Tibial nerve (tissue), 4 donors: Measurements from ENCODE around the gene HNRNPLL. TPM values are rescaled to one million over a fixed set of nuclear protein-coding genes. Genes with fewer than 3 reads are reported as not detected.

Experiments used
- DNase-seq, 2 donors: peaks; one replicate each; pipeline ENCODE4 v3.0.0-alpha.2; 2019; ENCODE audit warnings: low spot score in 2 of 2
- H3K27ac ChIP-seq, 4 donors: fragments of 200-600 bp; sonication (generic) in 3 of 4; one replicate each; pipeline ENCODE4 v1.5.1; 2017 to 2019; ENCODE audit warnings: mild to moderate bottlenecking in 1 of 4
- H3K27me3 ChIP-seq, 2 donors: fragments of 200-600 bp; sonication (generic) in 1 of 2; one replicate each; pipeline versions ENCODE4 v1.5.1 to v1.6.0; 2017 to 2019
- H3K36me3 ChIP-seq, 3 donors: fragments of 200-600 bp; sonication (generic); one replicate each; pipeline ENCODE4 v1.5.1; 2018 to 2019
- H3K4me1 ChIP-seq, 4 donors: fragments of 200-600 bp; sonication (generic) in 3 of 4; one replicate each; pipeline ENCODE4 v1.5.1; 2017 to 2019
- H3K4me3 ChIP-seq, 4 donors: fragments of 200-600 bp; sonication (generic) in 3 of 4; one replicate each; pipeline ENCODE4 v1.5.1; 2017 to 2019; ENCODE audit warnings: mild to moderate bottlenecking in 1 of 4, moderate library complexity in 1 of 4
- H3K9me3 ChIP-seq, 4 donors: fragments of 200-600 bp; sonication (generic) in 3 of 4; one replicate each; pipeline ENCODE4 v1.5.1; 2017 to 2019
- EP300 ChIP-seq, 2 donors: sonication (generic); formaldehyde crosslinking; IDR thresholded peaks; one replicate each; pipeline ENCODE4 v1.6.1; 2017; ENCODE audit warnings: antibody characterized with exemption in 2 of 2, mild to moderate bottlenecking in 1 of 2
- POLR2A ChIP-seq, 2 donors: fragments of 450-650 bp; IDR thresholded peaks; one replicate each; pipeline ENCODE4 v1.6.1; 2017; ENCODE audit warnings: antibody characterized with exemption in 2 of 2, mild to moderate bottlenecking in 2 of 2, moderate library complexity in 2 of 2
- WGBS, 2 donors: methylation state at CpG; one replicate each; pipeline ENCODE4 v1.1.5; 2018; 5-methylcytosine and 5-hydroxymethylcytosine counted together
- total RNA-seq, 4 donors: library from RNA; depleted of rRNA; stranded (reverse); fragments of >200 nt; gene quantifications; one replicate each; pipeline ENCODE4 v1.1.0, GENCODE V29; 2016
- TF ChIP-seq, protein P1 (sequence below), 5 experiments: fragments of 200-600 bp in 3 of 5; fragments of 450-650 bp in 2 of 5; sonication (generic) in 3 of 5; IDR thresholded peaks; one replicate each; pipeline ENCODE4 v1.5.1; 2016 to 2019; ENCODE audit warnings: antibody characterized with exemption in 5 of 5, mild to moderate bottlenecking in 3 of 5, moderate library complexity in 2 of 5

The HNRNPLL gene
- total RNA-seq, 4 donors from 2014 or later: 49.5 to 62.5 (median 53.5) TPM

DNA sequence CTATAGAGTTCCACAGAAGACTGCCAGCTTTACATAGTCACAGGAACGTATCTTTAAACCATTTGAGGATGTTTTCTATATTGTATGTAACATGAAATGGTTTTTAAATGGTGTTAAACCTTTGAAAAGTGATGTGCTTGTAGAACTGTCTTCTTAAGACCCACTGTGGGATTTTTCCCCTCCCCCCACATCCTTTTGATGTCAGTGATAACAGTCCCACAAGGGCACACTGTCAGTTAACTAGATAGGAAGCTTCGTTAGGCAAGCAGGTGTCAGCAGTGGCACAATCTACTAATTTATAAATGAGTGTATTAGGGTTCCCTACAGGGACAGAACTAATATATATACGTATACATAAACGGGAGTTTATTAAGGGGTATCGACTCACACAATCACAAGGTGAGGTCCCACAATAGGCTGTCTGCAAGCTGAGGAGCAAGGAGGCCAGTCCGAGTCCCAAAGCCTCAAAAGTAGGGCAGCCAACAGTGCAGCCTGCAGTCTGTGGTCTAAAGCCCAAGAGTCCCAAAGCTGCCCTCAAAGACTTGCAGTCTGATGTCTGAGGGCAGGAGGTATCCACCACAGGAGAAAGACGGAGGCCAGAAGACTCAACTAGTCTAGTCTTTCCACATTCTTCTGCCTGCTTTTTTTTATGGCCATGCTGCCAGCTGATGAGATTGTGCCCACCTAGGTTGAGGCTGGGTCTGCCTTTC lies 23.8 kb upstream of the HNRNPLL start:
- WGBS, 2 donors: 83 to 87% methylated on average over 7 of the region's 7 CpGs
- TF ChIP-seq POLR2A (IDR thresholded peaks at IDR 0.05) (no peak), EP300 (IDR thresholded peaks at IDR 0.05) (no peak)
- TF ChIP-seq, protein P1, sequence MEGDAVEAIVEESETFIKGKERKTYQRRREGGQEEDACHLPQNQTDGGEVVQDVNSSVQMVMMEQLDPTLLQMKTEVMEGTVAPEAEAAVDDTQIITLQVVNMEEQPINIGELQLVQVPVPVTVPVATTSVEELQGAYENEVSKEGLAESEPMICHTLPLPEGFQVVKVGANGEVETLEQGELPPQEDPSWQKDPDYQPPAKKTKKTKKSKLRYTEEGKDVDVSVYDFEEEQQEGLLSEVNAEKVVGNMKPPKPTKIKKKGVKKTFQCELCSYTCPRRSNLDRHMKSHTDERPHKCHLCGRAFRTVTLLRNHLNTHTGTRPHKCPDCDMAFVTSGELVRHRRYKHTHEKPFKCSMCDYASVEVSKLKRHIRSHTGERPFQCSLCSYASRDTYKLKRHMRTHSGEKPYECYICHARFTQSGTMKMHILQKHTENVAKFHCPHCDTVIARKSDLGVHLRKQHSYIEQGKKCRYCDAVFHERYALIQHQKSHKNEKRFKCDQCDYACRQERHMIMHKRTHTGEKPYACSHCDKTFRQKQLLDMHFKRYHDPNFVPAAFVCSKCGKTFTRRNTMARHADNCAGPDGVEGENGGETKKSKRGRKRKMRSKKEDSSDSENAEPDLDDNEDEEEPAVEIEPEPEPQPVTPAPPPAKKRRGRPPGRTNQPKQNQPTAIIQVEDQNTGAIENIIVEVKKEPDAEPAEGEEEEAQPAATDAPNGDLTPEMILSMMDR (IDR thresholded peaks at IDR 0.05): no peak
- DNase-seq: no peak
- H3K36me3 ChIP-seq: no peaks in the 10 kb centered on the region
- H3K27ac ChIP-seq: no peak overlapping the region
- H3K9me3 ChIP-seq: peaks cover 0 to 5% (median 0%) of the 10 kb centered on the region in 4 donors
- no peaks in the 10 kb centered on the region for H3K4me1 ChIP-seq
- no peak overlapping the region for H3K4me3 ChIP-seq
- no peaks in the 10 kb centered on the region for H3K27me3 ChIP-seq

DNA sequence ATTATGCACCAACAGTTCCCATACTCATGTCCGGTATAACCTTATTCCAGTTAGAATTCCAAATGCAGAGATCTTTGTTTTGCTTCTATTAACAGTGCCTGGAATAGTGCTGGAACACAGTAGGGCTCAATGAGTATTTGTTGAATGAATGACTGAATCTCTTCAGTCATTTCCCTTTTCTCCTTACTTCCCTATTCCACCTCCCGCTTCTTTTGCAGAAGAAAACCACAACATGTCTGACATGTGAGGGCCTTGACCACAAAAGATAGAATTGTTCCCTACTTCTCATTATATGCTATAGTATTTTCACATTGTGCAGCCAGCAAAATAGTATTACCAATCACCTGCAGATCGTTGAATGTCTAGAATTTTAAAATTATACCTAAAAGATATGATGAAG lies 19.5 kb upstream of the HNRNPLL start:
- no peaks in the 10 kb centered on the region for H3K27me3 ChIP-seq
- no peaks in the 10 kb centered on the region for H3K36me3 ChIP-seq
- no peaks in the 10 kb centered on the region for H3K9me3 ChIP-seq
- peaks cover 0 to 15% (median 3%) of the 10 kb centered on the region in 4 donors for H3K4me1 ChIP-seq
- H3K4me3 ChIP-seq: no peak overlapping the region
- 78 to 83% methylated on average over 3 of the region's 3 CpGs for WGBS, 2 donors
- DNase-seq: peak in 1 of 2 donors; percentile 34
- TF ChIP-seq, protein P1 (IDR thresholded peaks at IDR 0.05): no peak
- peak in 1 of 2 donors; percentile 64 for TF ChIP-seq EP300 (IDR thresholded peaks at IDR 0.05)
- no peak overlapping the region for H3K27ac ChIP-seq

DNA sequence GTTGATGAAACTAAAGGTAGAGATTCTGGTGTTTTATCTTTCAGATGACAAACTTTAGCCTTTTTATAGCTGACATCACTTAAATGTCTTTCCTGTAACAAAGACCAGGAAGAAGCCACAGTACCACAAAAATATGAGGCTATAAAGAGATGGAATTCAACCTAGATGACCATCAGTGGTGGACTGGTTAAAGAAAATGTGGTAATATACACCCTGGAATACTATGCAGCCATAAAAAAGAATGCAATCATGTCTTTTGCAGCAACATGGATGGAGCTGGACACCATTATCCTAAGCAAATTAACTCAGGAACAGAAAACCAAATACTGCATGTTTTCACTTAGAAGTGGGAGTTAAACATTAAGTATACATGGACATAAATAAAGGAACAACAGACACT lies 18.3 kb upstream of the HNRNPLL start:
- Histone ChIP-seq H3K4me3 (no peak overlapping the region), H3K9me3 (no peaks in the 10 kb centered on the region), H3K27me3 (no peaks in the 10 kb centered on the region), H3K27ac (no peak overlapping the region), H3K36me3 (no peaks in the 10 kb centered on the region), H3K4me1 (peaks cover 0 to 15% (median 3%) of the 10 kb centered on the region in 4 donors)
- no peak for DNase-seq
- TF ChIP-seq, protein P1 (IDR thresholded peaks at IDR 0.05): no peak
- TF ChIP-seq EP300 (IDR thresholded peaks at IDR 0.05) (no peak), POLR2A (IDR thresholded peaks at IDR 0.05) (no peak)

DNA sequence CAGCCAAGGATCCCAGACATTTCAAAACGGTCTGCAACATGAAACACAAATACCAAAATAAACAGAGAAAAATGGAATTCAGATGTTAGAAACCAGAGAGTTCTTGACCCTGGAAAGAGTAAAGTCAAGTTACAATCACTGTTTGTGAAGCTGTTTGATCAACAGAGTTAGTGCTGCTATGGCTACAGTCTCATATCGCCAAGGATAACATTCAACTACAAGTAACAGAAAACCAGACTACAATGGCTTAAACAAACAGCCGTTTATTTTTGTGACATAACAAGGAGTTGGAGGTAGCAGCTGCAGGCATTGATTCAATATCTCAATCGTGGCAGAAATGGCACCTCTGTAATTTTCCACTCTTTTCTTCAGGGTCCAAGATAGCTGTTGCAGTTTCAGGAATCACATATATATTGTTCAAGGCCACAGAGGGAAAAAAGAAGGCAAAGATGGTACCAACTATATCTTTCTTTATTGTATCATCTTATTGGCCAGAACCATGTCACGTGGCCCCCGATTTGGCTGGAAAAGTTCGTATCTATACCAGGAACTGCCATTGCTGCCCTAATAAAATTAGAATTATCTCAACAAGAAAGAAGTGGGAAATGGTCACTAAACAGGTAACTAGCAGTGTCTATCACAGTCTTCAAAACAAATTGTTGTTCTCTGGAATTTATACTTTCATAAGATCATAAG lies 17.7 kb upstream of the HNRNPLL start:
- Histone ChIP-seq H3K9me3 (no peaks in the 10 kb centered on the region), H3K4me1 (peaks cover 0 to 15% (median 5%) of the 10 kb centered on the region in 4 donors), H3K27me3 (no peaks in the 10 kb centered on the region), H3K4me3 (no peak overlapping the region), H3K27ac (peak overlapping the region in 1 of 4 donors; percentile 10), H3K36me3 (no peaks in the 10 kb centered on the region)
- 44% methylated on average over 7 of the region's 7 CpGs for WGBS, 2 donors
- no peak for DNase-seq
- TF ChIP-seq EP300 (IDR thresholded peaks at IDR 0.05): peak in 1 of 2 donors; percentile 78
- TF ChIP-seq, protein P1 (IDR thresholded peaks at IDR 0.05): no peak

DNA sequence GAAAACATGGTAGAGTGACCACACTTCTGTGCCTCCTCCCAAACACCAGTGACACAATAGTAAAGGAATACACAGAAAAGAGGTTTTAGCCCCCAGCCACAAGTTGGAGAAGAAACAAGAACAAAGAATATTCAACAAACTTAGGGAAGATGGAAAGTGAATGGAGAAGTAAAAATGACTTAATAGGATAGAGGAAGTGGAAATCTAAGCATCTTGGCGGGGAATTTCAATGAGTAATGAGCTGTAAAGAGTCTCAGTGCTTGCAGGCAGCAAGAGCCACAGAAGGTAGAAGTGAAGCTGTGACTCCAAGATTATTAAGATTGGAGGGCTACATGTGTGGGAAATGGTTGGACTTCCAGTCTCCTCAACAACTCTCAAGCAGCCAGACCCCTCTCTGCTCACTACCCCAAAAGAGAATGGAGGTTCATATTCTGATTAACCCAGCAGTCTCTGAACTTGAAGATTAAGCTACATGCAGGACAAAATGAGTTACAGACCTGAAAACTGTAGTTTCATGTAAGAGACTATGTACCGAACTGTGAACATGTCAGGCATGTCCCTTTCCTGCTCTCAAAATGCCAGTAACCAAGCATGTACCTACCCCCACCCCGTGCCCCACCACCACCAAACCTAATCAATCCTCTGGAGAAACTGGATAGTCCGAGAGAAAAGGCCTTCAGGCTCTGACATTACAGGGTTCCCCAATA lies 16.9 kb upstream of the HNRNPLL start:
- Histone ChIP-seq H3K4me1 (peaks cover 0 to 15% (median 5%) of the 10 kb centered on the region in 4 donors), H3K36me3 (no peaks in the 10 kb centered on the region), H3K27ac (no peak overlapping the region), H3K9me3 (no peaks in the 10 kb centered on the region), H3K4me3 (no peak overlapping the region), H3K27me3 (no peaks in the 10 kb centered on the region)
- no peak for DNase-seq
- 50 to 68% methylated on average over 4 of the region's 4 CpGs for WGBS, 2 donors
- no peak for TF ChIP-seq POLR2A (IDR thresholded peaks at IDR 0.05)
- TF ChIP-seq EP300 (IDR thresholded peaks at IDR 0.05): peak in 1 of 2 donors; percentile 51
